Measurements from ENCODE around the gene KRT39.
A peak's percentile ranks its signal among the peaks of the same experiment; 100 is the strongest.

KRT39 gene

GRCh38 chr17:40978575-40979151, 11.9 kb upstream of the KRT39 start:
- DNase-seq (ENCODE audit: low read depth, low spot score) = no peak
- no peak for TF ChIP-seq CTCF (IDR thresholded peaks at IDR 0.05; ENCODE audit: insufficient read depth, low read length, missing control alignments)
- ChIA-PET POLR2A (no interaction called here), CTCF (interaction anchor here (0.6 to 1.0 kb wide), 2 partner anchors 14 to 1868 kb away, joined by 3 read pairs; no protein-coding TSS in a partner anchor)
- no peak overlapping the region for H3K4me3 ChIP-seq (ENCODE audit: low read depth, low read length)

- CTCF ChIA-PET = no interaction called here
- DNase-seq (ENCODE audit: low read depth, low spot score) = no peak
- POLR2A ChIA-PET = no interaction called here
- no peak overlapping the region for H3K4me3 ChIP-seq (ENCODE audit: low read depth, low read length)
- no peak for TF ChIP-seq CTCF (IDR thresholded peaks at IDR 0.05; ENCODE audit: insufficient read depth, low read length, missing control alignments)
Measured at GRCh38 chr17:40975516-40975915, 8.8 kb upstream of the KRT39 start.

GRCh38 chr17:40974366-40974765, 7.6 kb upstream of the KRT39 start:
- DNase-seq (ENCODE audit: low read depth, low spot score) = no peak
- CTCF ChIA-PET = no interaction called here
- TF ChIP-seq CTCF (IDR thresholded peaks at IDR 0.05; ENCODE audit: insufficient read depth, low read length, missing control alignments) = no peak
- H3K4me3 ChIP-seq (ENCODE audit: low read depth, low read length) = no peak overlapping the region
- POLR2A ChIA-PET = no interaction called here

- POLR2A ChIA-PET = no interaction called here
- TF ChIP-seq CTCF (IDR thresholded peaks at IDR 0.05; ENCODE audit: insufficient read depth, low read length, missing control alignments) = no peak
- H3K4me3 ChIP-seq (ENCODE audit: low read depth, low read length) = no peak overlapping the region
- no peak for DNase-seq (ENCODE audit: low read depth, low spot score)
- CTCF ChIA-PET = interaction anchor here (1.0 to 2.3 kb wide), 3 partner anchors 11 to 15 kb away, joined by 3 to 7 read pairs (median 6); no protein-coding TSS in a partner anchor
Measured at GRCh38 chr17:40967582-40967981, 834 bp upstream of the KRT39 start.

GRCh38 chr17:40963838-40964237, 2.9 kb downstream of the KRT39 start:
- CTCF ChIA-PET = interaction anchor here (0.8 to 1.6 kb wide), 6 partner anchors 13 to 685 kb away, joined by 3 read pairs; no protein-coding TSS in a partner anchor

More at GRCh38 chr17:40963838-40964237, 2.9 kb downstream of the KRT39 start:
- TF ChIP-seq CTCF (IDR thresholded peaks at IDR 0.05; ENCODE audit: insufficient read depth, low read length, missing control alignments) = peak; percentile 33
- H3K4me3 ChIP-seq (ENCODE audit: low read depth, low read length) = no peak overlapping the region
- no peak for DNase-seq (ENCODE audit: low read depth, low spot score)
- POLR2A ChIA-PET = no interaction called here
